Liver (tissue), 9 donors: Measurements from ENCODE around the gene OR3A3. TPM values are rescaled to one million over a fixed set of nuclear protein-coding genes. Genes with fewer than 3 reads are reported as not detected.

Experiments
- DNase-seq: peaks from one replicate; pipeline ENCODE4 v3.0.0-alpha.2; 2017; ENCODE audit warnings: low spot score
- H3K27ac ChIP-seq, 2 donors: one replicate each; pipeline ENCODE4 v1.7.0; 2013; ENCODE audit warnings: inconsistent platforms in 2 of 2, low read length in 2 of 2, control low read depth in 1 of 2, low read depth in 1 of 2, mild to moderate bottlenecking in 1 of 2
- H3K27me3 ChIP-seq, 4 donors: one replicate each; pipeline versions ENCODE4 v1.6.1 to v1.7.0; 2013; ENCODE audit warnings: low read length in 3 of 4, inconsistent platforms in 1 of 4, mild to moderate bottlenecking in 1 of 4, moderate library complexity in 1 of 4; ENCODE audit not compliant: control insufficient read depth in 4 of 4, insufficient read depth in 4 of 4
- H3K36me3 ChIP-seq, 4 donors: one replicate each; pipeline versions ENCODE4 v1.6.1 to v1.7.0; 2013; ENCODE audit warnings: low read length in 3 of 4, mild to moderate bottlenecking in 3 of 4, low read depth in 1 of 4, moderate library complexity in 1 of 4; ENCODE audit not compliant: control insufficient read depth in 4 of 4, insufficient read depth in 3 of 4
- H3K4me1 ChIP-seq, 4 donors: one replicate each; pipeline versions ENCODE4 v1.6.1 to v1.7.0; 2013; ENCODE audit warnings: low read length in 3 of 4, mild to moderate bottlenecking in 3 of 4, moderate library complexity in 1 of 4; ENCODE audit not compliant: control insufficient read depth in 4 of 4, insufficient read depth in 4 of 4
- H3K4me3 ChIP-seq, 3 donors: one replicate each; pipeline versions ENCODE4 v1.6.1 to v1.7.0; 2013; ENCODE audit warnings: low read length in 3 of 3, control low read depth in 1 of 3, low read depth in 1 of 3, mild to moderate bottlenecking in 1 of 3
- H3K9ac ChIP-seq, 2 donors: one replicate each; pipeline ENCODE4 v1.7.0; 2013; ENCODE audit warnings: low read length in 2 of 2, mild to moderate bottlenecking in 2 of 2, moderate library complexity in 2 of 2, control low read depth in 1 of 2, low read depth in 1 of 2
- H3K9me3 ChIP-seq, 4 donors: one replicate each; pipeline versions ENCODE4 v1.6.1 to v1.7.0; 2013; ENCODE audit warnings: low read length in 3 of 4; ENCODE audit not compliant: control insufficient read depth in 4 of 4
- CTCF ChIP-seq: fragments of 150-350 bp; IDR thresholded peaks from 2 replicates; pipeline ENCODE4 v1.5.1; 2017; ENCODE audit warnings: improper control_type of control experiment, low read depth, low read length; ENCODE audit not compliant: missing input control
- EGR1 ChIP-seq, 2 donors: IDR thresholded peaks; 2 replicates each; pipeline ENCODE4 v1.6.1; 2016 to 2018; ENCODE audit warnings: antibody characterized with exemption in 2 of 2, low read depth in 2 of 2
- FOXA1 ChIP-seq: IDR thresholded peaks from 2 replicates; pipeline ENCODE4 v1.6.1; 2016; ENCODE audit warnings: antibody characterized with exemption
- FOXA2 ChIP-seq: IDR thresholded peaks from 2 replicates; pipeline ENCODE4 v1.6.1; 2016; ENCODE audit warnings: antibody characterized with exemption
- GABPA ChIP-seq, 2 donors: IDR thresholded peaks in 1 of 2; conservative IDR thresholded peaks in 1 of 2; 2 replicates each; pipeline ENCODE4 v1.6.1; 2016; ENCODE audit warnings: antibody characterized with exemption in 2 of 2, mild to moderate bottlenecking in 1 of 2, moderate library complexity in 1 of 2
- HNF4G ChIP-seq: IDR thresholded peaks from 2 replicates; pipeline ENCODE4 v1.6.1; 2016; ENCODE audit warnings: antibody characterized with exemption
- JUND ChIP-seq, 2 donors: IDR thresholded peaks; 2 replicates each; pipeline ENCODE4 v1.6.1; 2016; ENCODE audit warnings: antibody characterized with exemption in 2 of 2
- MAX ChIP-seq: IDR thresholded peaks from 2 replicates; pipeline ENCODE4 v1.6.1; 2016; ENCODE audit warnings: antibody characterized with exemption
- NR2F2 ChIP-seq: IDR thresholded peaks from 2 replicates; pipeline ENCODE4 v1.6.1; 2016; ENCODE audit warnings: antibody characterized with exemption
- RAD21 ChIP-seq, 2 donors: IDR thresholded peaks; 2 replicates each; pipeline ENCODE4 v1.6.1; 2016; ENCODE audit warnings: antibody characterized with exemption in 2 of 2, mild to moderate bottlenecking in 2 of 2
- RXRA ChIP-seq, 2 donors: IDR thresholded peaks; 2 replicates each; pipeline ENCODE4 v1.6.1; 2017 to 2018; ENCODE audit warnings: antibody characterized with exemption in 2 of 2, mild to moderate bottlenecking in 1 of 2
- SP1 ChIP-seq: IDR thresholded peaks from 2 replicates; pipeline ENCODE4 v1.6.1; 2018; ENCODE audit warnings: antibody characterized with exemption, mild to moderate bottlenecking
- YY1 ChIP-seq: IDR thresholded peaks from 2 replicates; pipeline ENCODE4 v1.6.1; 2016; ENCODE audit warnings: antibody characterized with exemption, mild to moderate bottlenecking
- ZBTB33 ChIP-seq: IDR thresholded peaks from 2 replicates; pipeline ENCODE4 v1.6.1; 2016; ENCODE audit warnings: antibody characterized with exemption
- WGBS: extraction: QIAGEN DNeasy Blood & Tissue Kit; methylation state at CpG from one replicate; pipeline ENCODE4 v1.1.7; 2013; 5-methylcytosine and 5-hydroxymethylcytosine counted together
- polyA plus RNA-seq, 2 donors: library from polyadenylated mRNA; stranded (reverse) in 1 of 2; unstranded in 1 of 2; fragments of 200-250 nt in 1 of 2; fragments of >200 nt in 1 of 2; fragmentation: Nextera tagmentation in 1 of 2; extraction: Ambion mirVana in 1 of 2; gene quantifications; one replicate each; pipeline versions ENCODE4 v1.2.1 to v1.2.3, GENCODE V29; 2013 to 2015
- total RNA-seq, 2 donors: library from RNA; depleted of rRNA; stranded (reverse); fragments of >200 nt; gene quantifications; one replicate each; pipeline ENCODE4 v1.2.3, GENCODE V29; 2014
- donor health status: healthy.
- donor health status: healthy.
- donor health status: healthy.
- donor health status: healthy.
- donor health status: healthy.

Gene OR3A3
- total and polyA plus RNA-seq, 4 donors: not detected

GRCh38 chr17:3381957-3382356 lies 29.2 kb upstream of the OR3A3 start (continued):
- TF ChIP-seq MAX (no peak), YY1 (no peak), HNF4G (no peak)

GRCh38 chr17:3385869-3386816 lies 25.0 kb upstream of the OR3A3 start, which contains the start of gene OR3A2:
Gene OR3A2 (minus strand): TSS chr17:3386308.
- no peaks in the 10 kb centered on the region for H3K36me3 ChIP-seq
- H3K27me3 ChIP-seq: peaks cover 0 to 6% (median 3%) of the 10 kb centered on the region in 4 donors
- H3K4me3 ChIP-seq: no peak within 1 kb of the TSS
- WGBS: 26% methylated on average over 92 of the region's 92 CpGs
- no peak within 1 kb of the TSS for H3K9ac ChIP-seq
- H3K27ac ChIP-seq: no peak within 1 kb of the TSS
- TF ChIP-seq HNF4G: no peak
- H3K4me1 ChIP-seq: no peaks in the 10 kb centered on the region
- peaks cover 0 to 3% (median under 1%) of the 10 kb centered on the region in 4 donors for H3K9me3 ChIP-seq
- no peak for DNase-seq

GRCh38 chr17:3389791-3390190 lies 21.4 kb upstream of the OR3A3 start:
- H3K4me1 ChIP-seq: no peaks in the 10 kb centered on the region
- H3K36me3 ChIP-seq: no peaks in the 10 kb centered on the region
- peaks cover 0 to 4% (median 2%) of the 10 kb centered on the region in 4 donors for H3K27me3 ChIP-seq
- H3K27ac ChIP-seq: no peak overlapping the region
- no peak for DNase-seq
- H3K9ac ChIP-seq: no peak overlapping the region
- TF ChIP-seq RAD21 (IDR thresholded peaks at IDR 0.05): no peak
- TF ChIP-seq JUND (IDR thresholded peaks at IDR 0.05): no peak
- TF ChIP-seq EGR1 (IDR thresholded peaks at IDR 0.05; ENCODE audit: low read depth in 2 of 2): no peak
- TF ChIP-seq ZBTB33: no peak
- no peak for TF ChIP-seq FOXA2
- no peak for TF ChIP-seq RXRA (IDR thresholded peaks at IDR 0.05)
- no peak for TF ChIP-seq MAX
- TF ChIP-seq SP1: no peak
- TF ChIP-seq YY1: no peak
- no peak for TF ChIP-seq GABPA (IDR thresholded peaks at IDR 0.05 in 1 of 2, conservative IDR thresholded peaks at IDR 0.05 in 1 of 2)
- no peak for TF ChIP-seq NR2F2
- no peak for TF ChIP-seq CTCF
- no peak for TF ChIP-seq FOXA1
- TF ChIP-seq HNF4G: no peak
- H3K9me3 ChIP-seq: peaks cover 0 to 3% (median under 1%) of the 10 kb centered on the region in 4 donors
- WGBS: 69% methylated on average over 4 of the region's 4 CpGs
- no peak overlapping the region for H3K4me3 ChIP-seq
